Mesenchymal stem cell (in vitro differentiated cells and primary cell): ENCODE measurements around the gene KRT37.
"Not testable (repeated sequence)": the region's sequence is repeated elsewhere in the genome, so short reads cannot be mapped to it uniquely, and the experiment has no call there.

ENCODE experiments used
- DNase-seq: peaks from one replicate; pipeline ENCODE4 v3.0.0-alpha.2; 2013
- H2AFZ ChIP-seq: one replicate; pipeline ENCODE4 v1.6.1; 2013; ENCODE audit warnings: low read depth, mild to moderate bottlenecking, control low read depth, inconsistent platforms, low read length, moderate library complexity
- H2AK5ac ChIP-seq: 2 replicates; pipeline ENCODE4 v1.6.1; 2013; ENCODE audit warnings: low read length, moderate library complexity, mild to moderate bottlenecking, inconsistent platforms; ENCODE audit not compliant: severe bottlenecking
- H2BK120ac ChIP-seq: one replicate; pipeline ENCODE4 v1.6.1; 2013; ENCODE audit warnings: low read depth, mild to moderate bottlenecking, inconsistent platforms, low read length, moderate library complexity
- H2BK12ac ChIP-seq, 2 experiments: one replicate each; pipeline ENCODE4 v1.6.1; 2013; ENCODE audit warnings: inconsistent platforms in 2 of 2, low read length in 2 of 2, mild to moderate bottlenecking in 2 of 2, moderate library complexity in 2 of 2, control low read depth in 1 of 2
- H2BK15ac ChIP-seq: one replicate; pipeline ENCODE4 v1.6.1; 2013; ENCODE audit warnings: mild to moderate bottlenecking, low read depth, inconsistent platforms; ENCODE audit not compliant: poor library complexity, severe bottlenecking
- H2BK5ac ChIP-seq: 2 replicates; pipeline ENCODE4 v1.6.1; 2013; ENCODE audit warnings: low read depth, mild to moderate bottlenecking, low read length, control low read depth, inconsistent platforms; ENCODE audit not compliant: poor library complexity, severe bottlenecking
- H3K14ac ChIP-seq, 2 experiments: one replicate each; pipeline ENCODE4 v1.6.1; 2013; ENCODE audit warnings: inconsistent platforms in 2 of 2, low read length in 2 of 2, control low read depth in 1 of 2, mild to moderate bottlenecking in 1 of 2, moderate library complexity in 1 of 2
- H3K18ac ChIP-seq, 2 experiments: one replicate each; pipeline ENCODE4 v1.6.1; 2013; ENCODE audit warnings: inconsistent platforms in 2 of 2, low read length in 2 of 2, control low read depth in 1 of 2, low read depth in 1 of 2, mild to moderate bottlenecking in 1 of 2
- H3K23ac ChIP-seq, 2 experiments: one replicate each; pipeline ENCODE4 v1.6.1; 2013; ENCODE audit warnings: inconsistent platforms in 2 of 2, low read length in 2 of 2, mild to moderate bottlenecking in 2 of 2, moderate library complexity in 2 of 2, control low read depth in 1 of 2
- H3K27ac ChIP-seq: 2 replicates; pipeline ENCODE4 v1.5.1; 2013; ENCODE audit warnings: mild to moderate bottlenecking, moderate library complexity, low read length, control low read depth, inconsistent platforms; ENCODE audit not compliant: poor library complexity, severe bottlenecking
- H3K27me3 ChIP-seq, 2 experiments: 2 replicates each; pipeline versions ENCODE4 v1.6.1 to v1.7.0; 2013; ENCODE audit warnings: low read length in 2 of 2, mild to moderate bottlenecking in 2 of 2, moderate library complexity in 2 of 2, control low read depth in 1 of 2, inconsistent platforms in 1 of 2; ENCODE audit not compliant: control insufficient read depth in 1 of 2, insufficient read depth in 1 of 2
- H3K36me3 ChIP-seq, 2 experiments: 2 replicates each; pipeline versions ENCODE4 v1.6.1 to v1.7.0; 2013; ENCODE audit warnings: low read length in 2 of 2, control low read depth in 1 of 2, inconsistent platforms in 1 of 2, low read depth in 1 of 2, mild to moderate bottlenecking in 1 of 2; ENCODE audit not compliant: insufficient read depth in 2 of 2, control insufficient read depth in 1 of 2
- H3K4ac ChIP-seq, 2 experiments: one replicate each; pipeline ENCODE4 v1.6.1; 2013; ENCODE audit warnings: inconsistent platforms in 2 of 2, low read length in 2 of 2, mild to moderate bottlenecking in 2 of 2, moderate library complexity in 2 of 2, control low read depth in 1 of 2, low read depth in 1 of 2
- H3K4me1 ChIP-seq: 2 replicates; pipeline ENCODE4 v1.6.1; 2013; ENCODE audit warnings: low read depth, low read length, control low read depth; ENCODE audit not compliant: control insufficient read depth, insufficient read depth
- H3K4me2 ChIP-seq: 2 replicates; pipeline ENCODE4 v1.6.1; 2013; ENCODE audit warnings: low read length, mild to moderate bottlenecking, inconsistent platforms; ENCODE audit not compliant: poor library complexity, severe bottlenecking
- H3K4me3 ChIP-seq, 2 experiments: 2 replicates each; pipeline versions ENCODE4 v1.5.1 to v1.7.0; 2013; ENCODE audit warnings: low read length in 2 of 2, mild to moderate bottlenecking in 2 of 2, control low read depth in 1 of 2, low read depth in 1 of 2; ENCODE audit not compliant: insufficient read depth in 1 of 2
- H3K79me1 ChIP-seq: replicated peaks from 2 replicates; pipeline ENCODE4 v1.6.1; 2013; ENCODE audit warnings: mild to moderate bottlenecking, control low read depth, low read length, inconsistent platforms; ENCODE audit not compliant: poor library complexity, severe bottlenecking
- H3K9ac ChIP-seq: 2 replicates; pipeline ENCODE4 v1.7.0; 2013; ENCODE audit warnings: mild to moderate bottlenecking, low read length, moderate library complexity
- H3K9me3 ChIP-seq: 2 replicates; pipeline ENCODE4 v1.7.0; 2013; ENCODE audit warnings: mild to moderate bottlenecking, low read length; ENCODE audit not compliant: control insufficient read depth
- H4K8ac ChIP-seq: one replicate; pipeline ENCODE4 v1.6.1; 2013; ENCODE audit warnings: inconsistent platforms, mild to moderate bottlenecking, low read length, moderate library complexity
- H4K91ac ChIP-seq: one replicate; pipeline ENCODE4 v1.6.1; 2013; ENCODE audit warnings: mild to moderate bottlenecking, low read length, inconsistent platforms
- WGBS: methylation state at CpG from one replicate; pipeline ENCODE4 v1.1.7; 2013; ENCODE audit warnings: mixed read lengths; 5-methylcytosine and 5-hydroxymethylcytosine counted together

KRT37 gene

DNA sequence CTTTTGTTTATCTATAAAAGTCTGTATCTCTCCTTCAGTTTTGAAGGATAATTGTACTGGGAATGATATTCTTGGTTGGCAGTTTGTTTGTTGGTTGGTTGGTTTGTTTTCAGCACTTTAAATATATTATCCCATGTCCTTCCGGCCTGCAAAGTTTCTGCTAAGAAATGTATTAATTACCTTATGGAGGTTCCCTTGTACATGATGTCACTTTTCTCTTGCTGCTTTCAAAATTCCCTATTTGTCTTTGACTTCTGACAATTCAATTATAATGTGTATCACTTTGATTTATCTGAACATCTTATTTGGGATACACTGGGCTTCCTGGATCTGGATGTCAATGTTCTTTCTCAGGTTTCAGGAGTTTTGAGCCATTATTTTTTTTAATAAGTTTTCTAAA is 38.2 kb downstream of the KRT37 start:
- Histone ChIP-seq H3K18ac (no peak overlapping the region), H3K4ac (no peak overlapping the region), H3K4me2 (no peak overlapping the region), H3K4me3 (no peak overlapping the region), H3K14ac (no peak overlapping the region), H3K27ac (no peak overlapping the region), H3K79me1 (no peaks in the 10 kb centered on the region), H2BK12ac (no peak overlapping the region), H2AFZ (no peak overlapping the region), H2AK5ac (no peak overlapping the region), H4K91ac (no peak overlapping the region), H3K4me1 (no peaks in the 10 kb centered on the region), H2BK5ac (no peak overlapping the region), H3K23ac (no peak overlapping the region), H2BK15ac (no peak overlapping the region), H3K9ac (no peak overlapping the region), H4K8ac (no peak overlapping the region), H3K36me3 (no peaks in the 10 kb centered on the region), H3K27me3 (peaks cover 0 to 9% of the 10 kb centered on the region in 2 experiments), H2BK120ac (no peak overlapping the region), H3K9me3 (no peaks in the 10 kb centered on the region)
- DNase-seq: no peak
- WGBS: no CpG with 5 or more reads among the region's 1 CpG

DNA sequence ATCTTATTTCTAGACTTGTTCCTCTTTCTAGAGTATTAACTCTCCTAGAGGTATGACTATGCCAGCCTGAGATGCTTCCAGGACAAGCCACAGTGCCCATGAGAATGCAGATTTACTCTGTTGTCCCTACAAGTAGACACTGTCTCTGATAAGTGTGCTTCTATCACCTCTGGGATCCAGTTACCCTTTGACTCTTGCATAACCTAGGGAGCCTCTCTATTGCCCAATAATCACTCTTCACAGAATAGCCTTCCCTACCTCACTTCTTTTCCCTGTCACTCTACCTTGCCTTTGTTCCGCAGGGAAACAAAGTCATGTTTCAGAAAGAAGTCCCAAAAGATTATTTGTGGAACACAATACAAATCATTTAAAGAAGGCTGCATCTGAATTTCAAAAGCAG is 40.7 kb downstream of the KRT37 start:
- no peak overlapping the region for H2BK12ac ChIP-seq
- H3K4ac ChIP-seq: no peak overlapping the region
- H3K4me2 ChIP-seq: no peak overlapping the region
- no peak overlapping the region for H3K14ac ChIP-seq
- H4K8ac ChIP-seq: no peak overlapping the region
- H3K9me3 ChIP-seq: no peaks in the 10 kb centered on the region
- H2BK120ac ChIP-seq: no peak overlapping the region
- H3K18ac ChIP-seq: no peak overlapping the region
- H3K9ac ChIP-seq: no peak overlapping the region
- no peak overlapping the region for H2AK5ac ChIP-seq
- H2BK15ac ChIP-seq: no peak overlapping the region
- H3K36me3 ChIP-seq: no peaks in the 10 kb centered on the region
- 100% methylated on average over 1 of the region's 1 CpG for WGBS
- DNase-seq: no peak
- H3K4me3 ChIP-seq: no peak overlapping the region
- H2AFZ ChIP-seq: no peak overlapping the region
- no peak overlapping the region for H4K91ac ChIP-seq
- H3K27ac ChIP-seq: no peak overlapping the region
- no peaks in the 10 kb centered on the region for H3K79me1 ChIP-seq
- H3K23ac ChIP-seq: no peak overlapping the region
- peaks cover 0 to 5% of the 10 kb centered on the region in 2 experiments for H3K27me3 ChIP-seq
- no peak overlapping the region for H2BK5ac ChIP-seq
- H3K4me1 ChIP-seq: peaks cover 4% of the 10 kb centered on the region

DNA sequence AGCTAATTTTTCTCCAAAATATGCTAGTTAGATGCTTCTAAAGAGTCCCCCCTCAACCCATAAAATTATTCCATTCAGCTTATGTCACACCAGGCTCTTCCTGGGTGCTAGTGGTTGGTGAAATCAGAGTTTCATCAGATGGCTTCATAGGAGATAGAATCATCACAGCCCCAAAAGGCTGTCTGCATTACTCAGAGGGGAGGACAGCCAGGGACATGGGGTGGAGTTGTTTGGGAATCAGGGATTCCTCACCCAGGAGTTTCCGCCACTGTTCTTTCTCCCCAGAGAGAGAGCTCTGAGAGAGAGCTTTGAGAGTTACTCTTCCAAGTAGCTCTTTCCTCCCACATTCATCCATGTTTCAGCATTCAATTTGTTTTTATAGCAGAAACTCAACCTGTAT is 42.0 kb downstream of the KRT37 start:
- Histone ChIP-seq H2BK5ac (no peak overlapping the region), H2BK120ac (no peak overlapping the region), H3K36me3 (no peaks in the 10 kb centered on the region), H2AK5ac (no peak overlapping the region), H3K27me3 (no peaks in the 10 kb centered on the region), H3K4me3 (no peak overlapping the region), H4K8ac (no peak overlapping the region), H2AFZ (no peak overlapping the region), H3K4me1 (peaks cover 6% of the 10 kb centered on the region), H3K27ac (no peak overlapping the region), H3K14ac (no peak overlapping the region), H3K4ac (no peak overlapping the region), H2BK12ac (no peak overlapping the region), H3K9ac (no peak overlapping the region), H3K9me3 (no peaks in the 10 kb centered on the region), H3K18ac (no peak overlapping the region), H4K91ac (no peak overlapping the region), H2BK15ac (no peak overlapping the region), H3K4me2 (no peak overlapping the region), H3K79me1 (no peaks in the 10 kb centered on the region), H3K23ac (no peak overlapping the region)
- no CpG with 5 or more reads among the region's 1 CpG for WGBS
- DNase-seq: peak; percentile 32

DNA sequence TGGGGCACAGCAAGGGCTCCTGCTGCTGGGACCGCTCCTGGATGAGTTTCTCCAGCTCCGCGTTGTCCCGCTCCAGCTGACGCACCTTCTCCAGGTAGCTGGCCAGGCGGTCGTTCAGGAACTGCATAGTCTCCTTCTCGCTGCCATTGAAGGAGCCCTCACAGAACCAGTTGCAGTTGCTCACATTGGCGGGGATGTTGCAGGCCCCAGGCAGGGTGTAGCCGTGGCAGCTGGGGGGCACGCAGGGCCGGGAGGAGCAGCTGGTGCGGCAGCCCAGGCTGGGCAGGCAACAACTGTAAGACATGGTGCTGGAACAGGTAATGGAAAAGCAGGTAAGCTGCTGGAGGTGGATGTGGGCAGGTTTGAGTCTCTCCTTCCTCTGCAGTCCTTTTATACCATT is 42.4 kb downstream of the KRT37 start, which contains the start of gene KRT34:
TSS of gene KRT34 (minus strand) at position 364 of the 400 bp plus-strand sequence. CDS start at position 304, 60 bp downstream.
- WGBS: 96% methylated on average over 13 of the region's 13 CpGs
- not testable (repeated sequence) for H4K8ac ChIP-seq, H3K9me3 ChIP-seq, H2BK5ac ChIP-seq, H3K4me3 ChIP-seq, H3K27ac ChIP-seq, H3K9ac ChIP-seq, H4K91ac ChIP-seq, H3K36me3 ChIP-seq, H3K27me3 ChIP-seq, H2BK120ac ChIP-seq, H3K14ac ChIP-seq, DNase-seq, H3K79me1 ChIP-seq, H3K4me1 ChIP-seq, H2BK15ac ChIP-seq, H3K4ac ChIP-seq, H2AFZ ChIP-seq, H3K18ac ChIP-seq, H3K23ac ChIP-seq, H3K4me2 ChIP-seq
- Histone ChIP-seq H2BK12ac (peak within 1 kb of the TSS in 1 of 2 experiments; percentile 43), H2AK5ac (peak within 1 kb of the TSS; percentile 8)
